Lower lobe of right lung (tissue), 2 donors: ENCODE measurements around the gene MCUR1. TPM values are rescaled to one million over a fixed set of nuclear protein-coding genes. Genes with fewer than 3 reads are reported as not detected.
A peak's percentile ranks its signal among the peaks of the same experiment; 100 is the strongest.

Experiments used
- ATAC-seq, 2 donors: fragments of 200-7000 bp; cut with Tn5 transposase; one replicate each; pipeline ENCODE4 v1.9.1; 2020 to 2022; ENCODE audit warnings: mild to moderate bottlenecking in 2 of 2, moderate library complexity in 2 of 2
- DNase-seq: peaks from one replicate; pipeline ENCODE4 v3.0.0-alpha.2; 2020
- H3K27ac ChIP-seq: fragments of 200-600 bp; one replicate; pipeline ENCODE4 v1.8.0; 2022
- H3K27me3 ChIP-seq: fragments of 200-600 bp; one replicate; pipeline ENCODE4 v1.8.0; 2022; ENCODE audit warnings: low read depth
- H3K36me3 ChIP-seq: fragments of 200-600 bp; one replicate; pipeline ENCODE4 v1.8.0; 2022; ENCODE audit warnings: mild to moderate bottlenecking
- H3K4me1 ChIP-seq: fragments of 200-600 bp; one replicate; pipeline ENCODE4 v1.8.0; 2022
- H3K4me3 ChIP-seq: fragments of 200-600 bp; one replicate; pipeline ENCODE4 v1.8.0; 2022; ENCODE audit warnings: mild to moderate bottlenecking
- H3K9me3 ChIP-seq: fragments of 200-600 bp; one replicate; pipeline ENCODE4 v1.8.0; 2022
- intact Hi-C: fragments of 100-400 bp; cut with DNase I; formaldehyde crosslinking; loops from one replicate; pipeline ENCODE4 v1.11.0; 2022
- total RNA-seq: library from RNA; stranded (reverse); fragmentation: NEBNext Ultra II Directional; extraction: Animal tissue kit (Norgen Biotek cat#: 25700); gene quantifications from one replicate; pipeline ENCODE4 v1.2.1, GENCODE V29; 2021
- TF ChIP-seq, protein P1 (sequence below): fragments of 200-600 bp; IDR thresholded peaks from one replicate; pipeline ENCODE4 v1.8.0; 2022; ENCODE audit warnings: antibody characterized with exemption, mild to moderate bottlenecking
- donor health status: DM: no; HTN: yes; CAD: no; lungs with severe emphysema.

The MCUR1 gene
- total RNA-seq, 1 donor from 2014 or later = 26.1 TPM

DNA sequence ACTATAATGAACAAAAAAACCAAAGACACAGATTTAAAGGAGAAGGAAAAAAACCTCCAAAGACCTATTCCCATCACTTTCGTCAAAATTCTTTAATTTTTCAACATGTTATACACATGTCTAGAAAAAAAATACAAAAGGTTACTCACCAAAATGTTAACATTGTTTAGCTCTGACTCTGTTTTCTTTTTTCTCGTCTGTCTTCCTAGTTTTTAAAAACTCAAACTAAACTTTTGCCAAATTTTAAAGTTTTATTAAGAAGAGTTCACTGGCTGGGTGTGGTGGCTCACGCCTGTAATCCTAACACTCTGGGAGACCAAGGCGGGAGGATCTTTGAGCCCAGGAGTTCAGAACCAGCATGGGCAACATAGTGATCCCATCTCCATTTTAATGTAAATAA lies 10.8 kb downstream of the MCUR1 start:
- H3K27me3 ChIP-seq = no peaks in the 10 kb centered on the region
- no peak overlapping the region for H3K4me3 ChIP-seq
- H3K9me3 ChIP-seq = no peaks in the 10 kb centered on the region
- H3K4me1 ChIP-seq = no peaks in the 10 kb centered on the region
- DNase-seq (no peak), ATAC-seq (no peak)
- H3K36me3 ChIP-seq = peaks cover 80% of the 10 kb centered on the region
- TF ChIP-seq, protein P1, sequence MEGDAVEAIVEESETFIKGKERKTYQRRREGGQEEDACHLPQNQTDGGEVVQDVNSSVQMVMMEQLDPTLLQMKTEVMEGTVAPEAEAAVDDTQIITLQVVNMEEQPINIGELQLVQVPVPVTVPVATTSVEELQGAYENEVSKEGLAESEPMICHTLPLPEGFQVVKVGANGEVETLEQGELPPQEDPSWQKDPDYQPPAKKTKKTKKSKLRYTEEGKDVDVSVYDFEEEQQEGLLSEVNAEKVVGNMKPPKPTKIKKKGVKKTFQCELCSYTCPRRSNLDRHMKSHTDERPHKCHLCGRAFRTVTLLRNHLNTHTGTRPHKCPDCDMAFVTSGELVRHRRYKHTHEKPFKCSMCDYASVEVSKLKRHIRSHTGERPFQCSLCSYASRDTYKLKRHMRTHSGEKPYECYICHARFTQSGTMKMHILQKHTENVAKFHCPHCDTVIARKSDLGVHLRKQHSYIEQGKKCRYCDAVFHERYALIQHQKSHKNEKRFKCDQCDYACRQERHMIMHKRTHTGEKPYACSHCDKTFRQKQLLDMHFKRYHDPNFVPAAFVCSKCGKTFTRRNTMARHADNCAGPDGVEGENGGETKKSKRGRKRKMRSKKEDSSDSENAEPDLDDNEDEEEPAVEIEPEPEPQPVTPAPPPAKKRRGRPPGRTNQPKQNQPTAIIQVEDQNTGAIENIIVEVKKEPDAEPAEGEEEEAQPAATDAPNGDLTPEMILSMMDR = no peak
- intact Hi-C loops = no loop called here
- H3K27ac ChIP-seq = no peak overlapping the region

DNA sequence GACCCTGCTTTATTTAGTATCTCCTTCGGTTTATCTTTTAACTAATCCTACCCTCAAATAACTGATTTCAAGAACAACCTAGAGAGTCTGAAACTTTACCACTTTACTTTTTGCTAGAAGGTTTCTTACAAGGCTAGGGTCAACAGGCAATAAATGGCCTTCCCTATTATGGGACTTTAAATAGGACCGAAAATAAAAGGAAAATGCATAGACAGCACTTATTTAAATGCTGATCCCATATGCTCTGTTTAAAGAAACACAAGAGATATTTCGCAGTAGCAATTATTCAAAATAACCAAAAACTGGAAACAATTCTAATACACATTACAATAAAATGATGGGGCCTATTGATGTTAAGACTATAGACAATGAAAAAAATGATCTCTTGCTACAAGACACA lies 13.7 kb downstream of the MCUR1 start:
- H3K9me3 ChIP-seq = no peaks in the 10 kb centered on the region
- TF ChIP-seq, protein P1 = no peak
- H3K27me3 ChIP-seq = no peaks in the 10 kb centered on the region
- peaks cover 89% of the 10 kb centered on the region for H3K36me3 ChIP-seq
- ATAC-seq (no peak), DNase-seq (no peak)
- intact Hi-C loops = no loop called here
- H3K4me1 ChIP-seq = no peaks in the 10 kb centered on the region
- no peak overlapping the region for H3K27ac ChIP-seq
- no peak overlapping the region for H3K4me3 ChIP-seq

DNA sequence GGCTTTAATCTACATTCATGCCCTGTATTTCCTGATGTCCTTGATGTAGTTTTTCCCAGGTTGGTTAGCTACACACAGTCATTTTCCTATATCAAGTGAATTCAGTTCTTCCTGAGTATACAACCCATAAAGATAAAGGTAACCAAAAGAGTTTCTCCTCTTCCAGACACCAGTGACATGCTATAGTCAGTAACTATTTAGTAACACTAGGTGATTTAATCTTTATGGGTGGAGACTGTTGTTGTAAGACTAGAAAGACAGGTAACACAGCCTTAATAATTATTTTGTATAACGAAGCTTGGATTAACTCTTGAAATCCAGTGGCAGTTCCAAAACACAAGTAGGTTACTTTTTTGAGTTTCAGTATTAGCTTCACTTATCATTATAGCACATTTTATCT lies 17.6 kb downstream of the MCUR1 start:
- TF ChIP-seq, protein P1 = no peak
- no peak for DNase-seq
- intact Hi-C loops = no loop called here
- Histone ChIP-seq H3K4me3 (no peak overlapping the region), H3K27me3 (no peaks in the 10 kb centered on the region), H3K27ac (no peak overlapping the region), H3K9me3 (no peaks in the 10 kb centered on the region), H3K4me1 (no peaks in the 10 kb centered on the region), H3K36me3 (peaks cover 76% of the 10 kb centered on the region)
- no peak for ATAC-seq

DNA sequence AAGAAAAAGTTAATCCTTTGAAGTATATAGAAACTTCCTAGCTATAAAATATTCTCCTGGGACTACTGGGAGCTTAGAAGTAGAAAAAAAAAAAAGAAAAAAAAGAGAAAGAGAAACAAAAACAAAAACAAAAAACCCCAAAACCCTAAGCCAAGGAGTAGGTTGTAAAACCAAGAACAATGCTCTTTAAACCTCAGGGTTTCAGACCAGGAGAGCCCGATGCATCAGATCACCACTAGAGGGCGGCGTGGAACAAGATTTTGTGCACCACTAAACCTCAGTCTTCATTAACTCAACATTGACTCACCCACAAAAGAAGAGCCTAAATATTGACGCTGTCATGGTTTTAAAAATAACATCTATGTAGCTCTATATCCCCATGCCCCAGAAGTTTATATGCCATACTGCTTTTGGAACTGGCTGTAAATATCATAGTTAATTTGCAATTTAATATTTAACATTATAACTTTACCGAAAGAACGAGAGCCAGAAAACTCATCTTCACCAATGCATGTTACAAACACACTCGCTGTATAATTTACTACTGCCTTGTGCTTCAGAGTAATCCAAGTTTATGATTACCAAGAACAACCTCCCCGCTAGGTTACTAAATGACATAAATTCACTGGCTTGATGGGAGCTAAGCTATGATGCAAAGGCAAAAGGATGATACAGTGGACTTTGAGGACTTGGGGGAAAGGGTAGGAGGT lies 19.2 kb downstream of the MCUR1 start:
- Histone ChIP-seq H3K27ac (no peak overlapping the region), H3K36me3 (peaks cover 76% of the 10 kb centered on the region), H3K4me1 (no peaks in the 10 kb centered on the region), H3K9me3 (no peaks in the 10 kb centered on the region), H3K27me3 (no peaks in the 10 kb centered on the region), H3K4me3 (no peak overlapping the region)
- DNase-seq (peak; percentile 84), ATAC-seq (peak; percentile 90 to 93)
- intact Hi-C loops = no loop called here
- TF ChIP-seq, protein P1 = peak; percentile 96

DNA sequence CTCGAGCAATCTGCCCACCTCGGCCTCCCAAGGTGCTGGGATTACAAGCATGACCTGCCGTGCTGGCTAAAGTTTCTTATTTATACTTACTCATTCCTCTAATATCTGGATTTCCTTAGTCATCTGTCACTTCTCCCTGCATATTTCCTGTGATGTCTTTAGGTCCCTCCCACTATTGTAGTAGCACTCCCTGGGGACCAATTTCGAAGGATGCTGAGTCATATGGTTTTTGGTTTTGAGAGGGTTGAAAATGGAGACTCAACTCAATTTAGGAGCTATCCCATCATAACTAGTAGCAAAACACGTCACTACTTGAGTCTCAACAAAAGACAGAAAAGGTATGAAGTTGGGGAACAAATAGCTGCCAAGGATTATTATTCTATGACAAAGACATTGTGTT lies 20.2 kb downstream of the MCUR1 start:
- intact Hi-C loops = no loop called here
- no peak for DNase-seq
- TF ChIP-seq, protein P1 = no peak
- Histone ChIP-seq H3K4me1 (no peaks in the 10 kb centered on the region), H3K9me3 (no peaks in the 10 kb centered on the region), H3K27me3 (no peaks in the 10 kb centered on the region), H3K4me3 (no peak overlapping the region), H3K36me3 (peaks cover 75% of the 10 kb centered on the region), H3K27ac (no peak overlapping the region)
- no peak for ATAC-seq
